SK-N-MC (cell line): ENCODE measurements around the gene KCNQ1.

Experiments used
- DNase-seq: peaks from one replicate; pipeline ENCODE4 v3.0.0-alpha.2; 2011; ENCODE audit warnings: low read depth, low spot score
- H3K27ac ChIP-seq: fragments of 200-600 bp; sonication (generic); 2 replicates; pipeline ENCODE4 v1.5.1; 2016; ENCODE audit warnings: mixed run types
- H3K36me3 ChIP-seq: fragments of 200-600 bp; sonication (generic); 2 replicates; pipeline ENCODE4 v1.6.1; 2017; ENCODE audit warnings: antibody characterized with exemption, low read length, mixed read lengths; ENCODE audit not compliant: insufficient read depth
- H3K4me3 ChIP-seq: fragments of 200-600 bp; sonication (generic); 2 replicates; pipeline ENCODE4 v1.5.1; 2016
- H3K9ac ChIP-seq: fragments of 200-600 bp; sonication (generic); 2 replicates; pipeline ENCODE4 v1.8.0; 2017; ENCODE audit warnings: mixed run types, mixed read lengths; ENCODE audit not compliant: insufficient read length
- H3K9me3 ChIP-seq: fragments of 200-600 bp; sonication (generic); 2 replicates; pipeline ENCODE4 v1.6.1; 2017; ENCODE audit warnings: low read depth, mild to moderate bottlenecking, antibody characterized with exemption, low read length, moderate library complexity, mixed read lengths
- EZH2 ChIP-seq: fragments of 200-600 bp; sonication (generic); IDR thresholded peaks from one replicate; pipeline ENCODE4 v1.6.1; 2017; ENCODE audit warnings: antibody characterized with exemption
- FOXP2 ChIP-seq: optimal IDR thresholded peaks from 2 replicates; pipeline ENCODE3; 2011; ENCODE audit warnings: mild to moderate bottlenecking, moderate library complexity; ENCODE audit not compliant: insufficient read depth; ENCODE audit errors: extremely low read length, control extremely low read depth
- POLR2AphosphoS5 ChIP-seq: IDR thresholded peaks from 2 replicates; pipeline ENCODE4 v1.6.1; 2012; ENCODE audit warnings: mild to moderate bottlenecking, low read depth, low read length, borderline replicate concordance

Gene KCNQ1

GRCh38 chr11:2520736-2521035 is 75.9 kb downstream of the KCNQ1 start:
- H3K9ac ChIP-seq = no peak overlapping the region
- no peaks in the 10 kb centered on the region for H3K36me3 ChIP-seq
- H3K27ac ChIP-seq = no peak overlapping the region
- DNase-seq = no peak
- H3K4me3 ChIP-seq = no peak overlapping the region
- no peaks in the 10 kb centered on the region for H3K9me3 ChIP-seq
- TF ChIP-seq EZH2 (no peak), FOXP2 (no peak), POLR2AphosphoS5 (no peak)

GRCh38 chr11:2521081-2521732 is 76.4 kb downstream of the KCNQ1 start:
- H3K36me3 ChIP-seq = no peaks in the 10 kb centered on the region
- no peak overlapping the region for H3K27ac ChIP-seq

DNA sequence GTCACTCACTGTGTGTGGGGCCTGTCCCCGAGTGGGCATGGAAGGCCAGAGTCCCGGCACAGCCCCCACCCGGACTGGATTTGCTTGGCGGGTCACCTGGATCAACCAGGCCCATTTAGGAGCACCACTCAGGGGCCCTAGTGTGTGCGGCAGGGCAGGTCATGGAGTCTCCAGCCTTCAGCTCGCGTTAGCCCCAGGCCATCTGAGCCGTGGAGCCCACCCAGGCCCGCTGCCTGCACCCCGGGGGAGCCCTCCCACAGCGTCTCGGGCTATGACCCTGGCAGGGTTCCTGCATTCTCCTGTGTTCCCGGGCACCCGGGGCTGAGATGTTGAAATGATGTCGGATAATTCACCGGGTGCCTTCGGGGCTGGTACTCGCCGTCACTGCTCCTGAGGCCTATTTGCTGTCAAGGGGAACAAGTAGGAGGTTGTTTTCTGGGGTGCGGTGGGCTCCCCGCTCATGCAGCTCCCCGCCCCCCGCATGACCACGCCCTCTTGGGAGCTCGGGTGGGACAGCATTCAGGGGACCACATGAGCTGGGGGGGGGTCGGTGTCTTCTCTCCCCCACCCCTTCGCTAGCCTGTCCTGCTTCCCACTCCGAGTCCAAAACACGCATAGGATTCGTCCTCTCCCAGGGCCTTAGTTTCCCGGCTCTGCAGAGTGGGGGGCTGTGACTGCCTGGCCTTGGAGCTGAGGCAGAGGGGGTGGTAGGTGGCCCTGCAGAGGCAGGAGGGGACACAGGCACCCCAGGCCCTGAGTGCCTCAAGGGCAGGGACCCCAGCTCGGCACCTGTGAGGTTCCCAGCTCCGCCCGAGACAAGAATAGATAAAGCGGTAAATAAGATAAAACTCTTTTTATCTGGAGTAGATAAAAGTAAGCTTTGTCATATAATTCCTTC is 77.2 kb downstream of the KCNQ1 start:
- H3K9me3 ChIP-seq = no peaks in the 10 kb centered on the region
- no peak overlapping the region for H3K27ac ChIP-seq
- TF ChIP-seq EZH2 (no peak), FOXP2 (no peak), POLR2AphosphoS5 (no peak)
- H3K4me3 ChIP-seq = no peak overlapping the region
- no peaks in the 10 kb centered on the region for H3K36me3 ChIP-seq
- DNase-seq = no peak
- no peak overlapping the region for H3K9ac ChIP-seq

More at GRCh38 chr11:2521081-2521732, 76.4 kb downstream of the KCNQ1 start:
- DNase-seq = no peak
- Histone ChIP-seq H3K9ac (no peak overlapping the region), H3K9me3 (no peaks in the 10 kb centered on the region), H3K4me3 (no peak overlapping the region)
- TF ChIP-seq FOXP2 (no peak), POLR2AphosphoS5 (no peak), EZH2 (no peak)

DNA sequence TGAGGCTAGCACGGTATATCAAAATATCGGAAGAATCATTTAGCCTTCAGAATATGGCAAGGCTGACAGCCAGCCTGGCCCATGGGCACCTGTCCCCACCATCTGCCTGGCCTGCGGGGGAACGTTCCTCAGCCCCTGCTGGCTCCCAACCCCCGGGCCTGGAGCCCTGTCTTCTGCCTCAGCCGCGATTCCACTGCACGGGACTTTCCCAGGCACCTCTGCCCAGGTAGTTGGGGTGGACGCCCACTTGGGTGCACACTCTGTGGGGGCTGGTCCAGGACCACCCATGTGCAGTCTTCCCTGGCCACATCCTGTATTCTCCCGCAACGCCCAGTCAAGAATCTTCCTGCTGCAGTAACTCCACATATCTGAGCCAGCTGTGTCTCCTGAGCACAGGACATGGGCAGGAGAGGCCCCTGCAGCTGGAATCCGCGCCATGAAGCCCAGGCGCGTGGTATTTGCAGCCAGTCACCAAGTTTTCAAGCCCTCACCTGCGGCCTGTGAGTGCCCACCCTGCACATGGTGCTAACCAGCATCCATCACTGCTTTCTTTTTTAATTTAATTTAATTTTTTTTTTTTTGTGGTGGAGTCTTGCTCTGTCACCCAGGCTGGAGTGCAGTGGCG is 77.9 kb downstream of the KCNQ1 start:
- Histone ChIP-seq H3K36me3 (no peaks in the 10 kb centered on the region), H3K9me3 (no peaks in the 10 kb centered on the region), H3K4me3 (no peak overlapping the region), H3K9ac (no peak overlapping the region), H3K27ac (no peak overlapping the region)
- DNase-seq = no peak
- no peak for TF ChIP-seq FOXP2
- no peak for TF ChIP-seq EZH2
- TF ChIP-seq POLR2AphosphoS5 = no peak

DNA sequence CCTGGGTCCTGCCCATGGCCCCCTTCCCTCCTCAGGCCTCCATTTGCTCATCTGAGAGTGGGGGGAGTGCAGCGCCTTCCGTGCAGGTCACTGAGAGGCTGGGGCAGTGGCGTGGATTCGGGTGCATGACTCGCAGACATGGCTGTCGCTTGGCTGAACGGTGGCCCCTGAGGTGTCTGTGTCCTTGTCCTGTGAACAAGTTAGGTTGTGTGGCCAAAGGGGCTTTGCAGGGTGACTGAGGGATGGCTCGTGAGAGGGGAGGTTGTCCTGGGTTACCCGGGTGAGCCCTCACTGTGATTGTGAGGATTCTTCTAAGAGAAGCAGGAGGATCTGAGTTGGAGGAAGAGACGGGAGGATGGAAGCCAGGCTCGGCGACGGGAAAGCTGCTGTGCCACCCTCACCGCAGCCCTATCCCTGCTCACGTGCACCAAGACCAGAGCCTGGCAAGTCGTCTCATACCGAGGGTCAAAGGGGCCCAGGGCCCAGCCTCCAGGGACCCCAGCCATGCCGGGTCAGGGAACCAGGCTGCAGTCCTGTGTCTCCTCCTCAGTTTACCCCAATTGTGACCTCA is 79.1 kb downstream of the KCNQ1 start:
- no peak for DNase-seq
- Histone ChIP-seq H3K9me3 (no peaks in the 10 kb centered on the region), H3K27ac (no peak overlapping the region), H3K9ac (no peak overlapping the region), H3K36me3 (no peaks in the 10 kb centered on the region), H3K4me3 (no peak overlapping the region)
- no peak for TF ChIP-seq FOXP2
- TF ChIP-seq EZH2 = no peak
- TF ChIP-seq POLR2AphosphoS5 = no peak

DNA sequence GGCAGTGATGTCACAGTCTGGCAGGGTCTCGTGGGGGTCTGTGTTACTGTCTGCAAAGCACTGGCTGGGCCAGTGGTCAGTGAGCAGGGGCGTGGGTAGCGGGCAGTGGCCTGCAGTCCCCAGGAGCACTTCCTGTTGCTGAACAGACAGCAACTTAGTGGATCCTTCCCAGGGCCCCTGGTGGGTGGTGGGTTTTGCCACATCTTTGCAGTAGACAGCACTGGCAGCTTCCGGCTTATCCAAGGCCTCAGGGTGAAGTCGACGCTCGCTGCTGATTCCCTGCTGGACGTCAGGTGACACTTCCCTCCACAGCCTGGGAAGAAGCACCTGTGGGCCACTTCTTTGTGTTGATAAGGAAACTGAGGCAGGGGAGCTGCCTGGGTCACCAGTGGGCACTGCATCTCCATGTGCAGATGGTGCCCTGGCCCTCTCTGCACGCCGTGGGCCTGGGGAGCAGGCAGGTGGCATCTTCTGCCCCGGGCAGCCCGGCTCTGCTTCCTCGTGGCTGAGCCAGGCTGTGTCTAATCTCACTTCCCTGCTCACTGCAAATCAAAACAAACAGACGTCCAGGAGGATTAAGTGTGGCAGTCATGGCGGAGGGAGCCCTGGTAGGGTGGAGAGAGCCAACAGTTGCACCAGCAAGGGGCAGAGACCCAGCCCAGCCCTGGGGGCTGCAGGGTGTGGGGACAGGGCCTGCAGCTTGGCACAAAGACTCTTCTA is 79.8 kb downstream of the KCNQ1 start:
- TF ChIP-seq POLR2AphosphoS5 = no peak
- TF ChIP-seq EZH2 = no peak
- TF ChIP-seq FOXP2 = no peak
- H3K9me3 ChIP-seq = no peaks in the 10 kb centered on the region
- no peak overlapping the region for H3K27ac ChIP-seq
- DNase-seq = no peak
- no peaks in the 10 kb centered on the region for H3K36me3 ChIP-seq
- H3K4me3 ChIP-seq = no peak overlapping the region
- H3K9ac ChIP-seq = no peak overlapping the region

DNA sequence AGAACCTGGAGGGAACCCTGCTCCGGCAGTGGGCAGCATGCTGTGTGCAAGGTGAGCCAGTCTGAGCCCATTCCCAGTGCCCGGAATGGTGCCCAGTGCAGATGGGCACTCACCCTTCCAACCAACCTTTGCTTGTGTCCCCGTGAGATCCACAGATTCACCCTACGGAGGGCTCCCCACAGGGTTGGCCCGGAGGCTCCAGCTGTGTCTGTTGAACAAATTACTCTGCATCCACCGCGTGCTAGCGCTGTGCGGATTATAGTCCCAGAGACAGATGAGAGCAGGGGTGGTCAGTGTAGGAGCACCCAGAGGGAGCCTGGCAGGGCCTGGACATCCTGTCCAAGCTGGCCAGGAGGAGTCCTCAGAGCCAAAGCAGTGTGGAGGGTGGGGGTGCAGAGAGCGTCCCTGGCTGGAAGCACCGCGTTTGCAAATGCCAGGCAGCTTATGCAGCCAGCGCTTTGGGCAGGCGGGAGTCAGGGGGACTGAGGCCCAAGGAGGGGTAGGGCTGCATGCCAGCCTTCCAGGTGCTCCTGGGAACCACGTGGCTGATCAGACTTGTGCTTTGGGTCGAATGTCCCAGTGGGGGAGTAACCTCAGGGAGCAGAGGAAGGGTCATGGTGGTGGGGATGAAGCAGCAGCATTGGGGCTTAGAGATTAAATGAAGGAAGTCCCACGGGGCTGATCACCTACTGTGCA is 80.5 kb downstream of the KCNQ1 start:
- H3K27ac ChIP-seq = no peak overlapping the region
- no peaks in the 10 kb centered on the region for H3K9me3 ChIP-seq
- no peaks in the 10 kb centered on the region for H3K36me3 ChIP-seq
- no peak overlapping the region for H3K9ac ChIP-seq
- no peak for TF ChIP-seq FOXP2
- TF ChIP-seq POLR2AphosphoS5 = no peak
- no peak for TF ChIP-seq EZH2
- H3K4me3 ChIP-seq = no peak overlapping the region
- no peak for DNase-seq
